H9 (cell line): ENCODE measurements around the gene SLC25A36. TPM values are rescaled to one million over a fixed set of nuclear protein-coding genes. Genes with fewer than 3 reads are reported as not detected.

Source experiments
- DNase-seq: peaks from one replicate; pipeline ENCODE4 v3.0.0-alpha.2; 2017
- H2AFZ ChIP-seq: one replicate; pipeline ENCODE4 v1.6.1; 2013; ENCODE audit warnings: mild to moderate bottlenecking, low read length, control low read depth, moderate library complexity
- H2AK5ac ChIP-seq: 2 replicates; pipeline ENCODE4 v1.6.1; 2013; ENCODE audit warnings: low read length, control low read depth, mixed read lengths; ENCODE audit not compliant: insufficient read length
- H2BK120ac ChIP-seq: one replicate; pipeline ENCODE4 v1.6.1; 2013; ENCODE audit warnings: low read depth, mild to moderate bottlenecking, low read length, control low read depth, inconsistent platforms; ENCODE audit not compliant: poor library complexity, severe bottlenecking
- H2BK12ac ChIP-seq: 2 replicates; pipeline ENCODE4 v1.6.1; 2013; ENCODE audit warnings: low read length, control low read depth, mixed read lengths, low read depth; ENCODE audit not compliant: insufficient read length
- H2BK15ac ChIP-seq: 2 replicates; pipeline ENCODE4 v1.6.1; 2013; ENCODE audit warnings: low read depth, low read length, control low read depth
- H2BK20ac ChIP-seq: one replicate; pipeline ENCODE4 v1.6.1; 2013; ENCODE audit warnings: low read depth, mild to moderate bottlenecking, low read length, control low read depth, inconsistent platforms; ENCODE audit not compliant: poor library complexity, severe bottlenecking
- H2BK5ac ChIP-seq: 2 replicates; pipeline ENCODE4 v1.6.1; 2013; ENCODE audit warnings: low read length, control low read depth, mixed read lengths; ENCODE audit not compliant: insufficient read length
- H3K14ac ChIP-seq: 2 replicates; pipeline ENCODE4 v1.6.1; 2013; ENCODE audit warnings: low read length, control low read depth; ENCODE audit not compliant: insufficient read depth
- H3K18ac ChIP-seq: 2 replicates; pipeline ENCODE4 v1.6.1; 2013; ENCODE audit warnings: low read depth, mild to moderate bottlenecking, mixed read lengths, low read length, control low read depth; ENCODE audit not compliant: insufficient read length
- H3K23ac ChIP-seq: 2 replicates; pipeline ENCODE4 v1.6.1; 2013; ENCODE audit warnings: low read length, control low read depth, mixed read lengths, low read depth; ENCODE audit not compliant: insufficient read length
- H3K23me2 ChIP-seq: 2 replicates; pipeline ENCODE4 v1.6.1; 2013; ENCODE audit warnings: low read depth, mild to moderate bottlenecking, mixed read lengths, low read length, control low read depth; ENCODE audit not compliant: insufficient read length, poor library complexity, severe bottlenecking
- H3K27ac ChIP-seq: 2 replicates; pipeline ENCODE4 v1.5.1; 2013; ENCODE audit warnings: low read length, control low read depth, mixed read lengths, low read depth; ENCODE audit not compliant: insufficient read length
- H3K27me3 ChIP-seq: 2 replicates; pipeline ENCODE4 v1.6.1; 2013; ENCODE audit warnings: low read length, control low read depth, inconsistent platforms; ENCODE audit not compliant: insufficient read depth
- H3K4ac ChIP-seq: 2 replicates; pipeline ENCODE4 v1.6.1; 2013; ENCODE audit warnings: low read depth, mild to moderate bottlenecking, control low read depth, inconsistent platforms, low read length, moderate library complexity
- H3K4me1 ChIP-seq: 2 replicates; pipeline ENCODE4 v1.6.1; 2013; ENCODE audit warnings: low read length, control low read depth, inconsistent platforms; ENCODE audit not compliant: insufficient read depth
- H3K4me2 ChIP-seq: 2 replicates; pipeline ENCODE4 v1.6.1; 2013; ENCODE audit warnings: low read length, control low read depth, mixed read lengths; ENCODE audit not compliant: insufficient read length, insufficient read depth
- H3K56ac ChIP-seq: 2 replicates; pipeline ENCODE4 v1.6.1; 2013; ENCODE audit warnings: low read depth, mild to moderate bottlenecking, mixed read lengths, low read length, control low read depth; ENCODE audit not compliant: insufficient read length
- H3K79me1 ChIP-seq: 2 replicates; pipeline ENCODE4 v1.6.1; 2013; ENCODE audit warnings: low read depth, mild to moderate bottlenecking, moderate library complexity, low read length, control low read depth, inconsistent platforms; ENCODE audit not compliant: insufficient read depth, poor library complexity, severe bottlenecking
- H3K79me2 ChIP-seq: 2 replicates; pipeline ENCODE4 v1.6.1; 2013; ENCODE audit warnings: low read length, control low read depth, inconsistent platforms; ENCODE audit not compliant: insufficient read depth
- H3K9ac ChIP-seq: 2 replicates; pipeline ENCODE4 v1.6.1; 2013; ENCODE audit warnings: low read length, control low read depth, mixed read lengths; ENCODE audit not compliant: insufficient read length; ENCODE audit errors: extremely low read depth
- H3K9me3 ChIP-seq: one replicate; pipeline ENCODE4 v1.6.1; 2013; ENCODE audit warnings: low read depth, low read length, inconsistent platforms; ENCODE audit not compliant: control insufficient read depth
- H3T11ph ChIP-seq: one replicate; pipeline ENCODE4 v1.6.1; 2013; ENCODE audit warnings: mild to moderate bottlenecking, low read length, control low read depth, inconsistent platforms
- H4K20me1 ChIP-seq: one replicate; pipeline ENCODE4 v1.6.1; 2013; ENCODE audit not compliant: control insufficient read depth, insufficient read length, insufficient read depth
- H4K5ac ChIP-seq: 2 replicates; pipeline ENCODE4 v1.6.1; 2013; ENCODE audit warnings: low read depth, mild to moderate bottlenecking, mixed read lengths, low read length, control low read depth; ENCODE audit not compliant: insufficient read length
- H4K8ac ChIP-seq: replicated peaks from 2 replicates; pipeline ENCODE4 v1.6.1; 2013; ENCODE audit warnings: low read length, control low read depth, mixed read lengths, low read depth; ENCODE audit not compliant: insufficient read length
- H4K91ac ChIP-seq: 2 replicates; pipeline ENCODE4 v1.6.1; 2013; ENCODE audit warnings: low read depth, mild to moderate bottlenecking, moderate library complexity, mixed read lengths, low read length, control low read depth; ENCODE audit not compliant: insufficient read length
- H3K27ac Mint-ChIP-seq, 3 experiments: 2 replicates in 2 of 3; 3 replicates in 1 of 3; pipeline ENCODE4 v1.8.0; 2020 to 2021; ENCODE audit warnings: mixed read lengths in 3 of 3, mild to moderate bottlenecking in 1 of 3, moderate library complexity in 1 of 3
- H3K27me3 Mint-ChIP-seq: 2 replicates; pipeline ENCODE4 v1.8.0; 2021; ENCODE audit warnings: low read depth, mild to moderate bottlenecking, moderate library complexity, mixed read lengths
- H3K36me3 Mint-ChIP-seq, 3 experiments: 2 replicates in 2 of 3; 3 replicates in 1 of 3; pipeline ENCODE4 v1.8.0; 2020 to 2021; ENCODE audit warnings: low read depth in 3 of 3, mixed read lengths in 3 of 3; ENCODE audit not compliant: insufficient read depth in 1 of 3
- H3K4me1 Mint-ChIP-seq, 2 experiments: 2 replicates each; pipeline ENCODE4 v1.8.0; 2020; ENCODE audit warnings: mixed read lengths in 2 of 2
- H3K4me3 Mint-ChIP-seq, 2 experiments: 2 replicates in 1 of 2; 3 replicates in 1 of 2; pipeline ENCODE4 v1.8.0; 2020 to 2021; ENCODE audit warnings: mild to moderate bottlenecking in 2 of 2, mixed read lengths in 2 of 2, moderate library complexity in 1 of 2
- H3K9me3 Mint-ChIP-seq, 2 experiments: 2 replicates in 1 of 2; 3 replicates in 1 of 2; pipeline ENCODE4 v1.8.0; 2020; ENCODE audit warnings: mild to moderate bottlenecking in 2 of 2, mixed read lengths in 2 of 2, moderate library complexity in 1 of 2
- CTCF ChIP-seq: fragments of 200-600 bp; sonication (generic); conservative IDR thresholded peaks from 3 replicates; pipeline ENCODE4 v1.8.0; 2021; ENCODE audit warnings: antibody characterized with exemption, mild to moderate bottlenecking
- WGBS: extraction: QIAGEN DNeasy Blood & Tissue Kit; methylation state at CpG from one replicate; pipeline ENCODE4 v1.1.7; 2013; ENCODE audit warnings: missing lambda C conversion rate, low lambda C conversion rate, mixed read lengths; ENCODE audit not compliant: insufficient read length; ENCODE audit errors: extremely low coverage; 5-methylcytosine and 5-hydroxymethylcytosine counted together
- total RNA-seq: library from RNA; stranded (reverse); gene quantifications from 2 replicates; pipeline ENCODE4 v1.2.1, GENCODE V29; 2021

The SLC25A36 gene
- total RNA-seq, 1 experiment from 2014 or later, result 70.0 TPM

DNA sequence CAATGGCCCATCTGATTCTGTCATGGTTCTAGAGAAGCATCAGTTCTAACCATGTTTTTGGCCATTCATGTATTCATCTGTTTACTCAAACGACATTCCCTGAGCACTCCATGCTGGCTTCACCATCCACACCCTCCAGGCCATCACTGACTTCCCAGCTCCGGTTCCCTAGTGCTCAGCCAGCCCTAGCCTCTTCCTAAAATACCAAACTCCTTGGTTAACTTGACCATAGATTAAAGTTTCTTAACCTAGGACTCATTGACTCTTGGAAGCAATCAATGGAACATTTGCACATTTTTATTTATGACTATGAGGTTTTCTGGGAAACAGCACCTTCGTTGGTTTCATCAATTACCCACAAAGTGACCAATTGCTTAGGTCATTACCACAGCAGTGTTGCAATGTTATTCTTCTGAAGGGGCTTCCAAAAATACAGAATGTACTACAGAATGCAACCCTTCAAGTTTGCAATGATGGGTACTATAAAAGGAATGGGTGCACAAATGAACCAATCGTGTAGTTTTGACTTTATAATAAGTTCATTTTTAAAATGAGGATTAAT is 27.2 kb upstream of the SLC25A36 start:
- Histone ChIP-seq H3K79me2 (no peaks in the 10 kb centered on the region), H2BK12ac (no peak overlapping the region), H3K14ac (no peak overlapping the region), H3K9ac (no peak overlapping the region), H3K9me3 (no peaks in the 10 kb centered on the region), H2BK5ac (no peak overlapping the region), H3K4me1 (no peaks in the 10 kb centered on the region), H3K27ac (no peak overlapping the region), H2AFZ (no peak overlapping the region), H3K56ac (no peak overlapping the region), H4K20me1 (no peaks in the 10 kb centered on the region), H3K79me1 (no peaks in the 10 kb centered on the region), H3K4me2 (no peak overlapping the region), H3T11ph (no peak overlapping the region), H2BK120ac (no peak overlapping the region), H3K23ac (no peak overlapping the region), H2BK15ac (no peak overlapping the region), H2AK5ac (no peak overlapping the region), H3K23me2 (peaks cover 3% of the 10 kb centered on the region), H4K5ac (no peak overlapping the region), H3K4ac (no peak overlapping the region), H3K18ac (no peak overlapping the region), H3K27me3 (no peaks in the 10 kb centered on the region; the same call in 1 of the 2 replicates), H4K91ac (no peak overlapping the region), H2BK20ac (no peak overlapping the region), H4K8ac (no peak overlapping the region)
- no peak overlapping the region for H3K27ac Mint-ChIP-seq
- H3K4me3 Mint-ChIP-seq, result no peak overlapping the region
- peaks cover 0 to 2% of the 10 kb centered on the region in 2 experiments; a peak in 2 of 4 replicates for H3K4me1 Mint-ChIP-seq
- no peaks in the 10 kb centered on the region for H3K9me3 Mint-ChIP-seq
- TF ChIP-seq CTCF, result no peak
- no peak for DNase-seq
- no CpG with 5 or more reads among the region's 4 CpGs for WGBS
- peaks cover 27% of the 10 kb centered on the region for H3K27me3 Mint-ChIP-seq
- H3K36me3 Mint-ChIP-seq, result no peaks in the 10 kb centered on the region
